Non-pigmented ciliary epithelial cell (primary cell): Measurements from ENCODE around the gene LUC7L3.

Experiments used
- DNase-seq: peaks from one replicate; pipeline ENCODE4 v3.0.0-alpha.2; 2010; ENCODE audit warnings: low read depth

LUC7L3 gene

DNA sequence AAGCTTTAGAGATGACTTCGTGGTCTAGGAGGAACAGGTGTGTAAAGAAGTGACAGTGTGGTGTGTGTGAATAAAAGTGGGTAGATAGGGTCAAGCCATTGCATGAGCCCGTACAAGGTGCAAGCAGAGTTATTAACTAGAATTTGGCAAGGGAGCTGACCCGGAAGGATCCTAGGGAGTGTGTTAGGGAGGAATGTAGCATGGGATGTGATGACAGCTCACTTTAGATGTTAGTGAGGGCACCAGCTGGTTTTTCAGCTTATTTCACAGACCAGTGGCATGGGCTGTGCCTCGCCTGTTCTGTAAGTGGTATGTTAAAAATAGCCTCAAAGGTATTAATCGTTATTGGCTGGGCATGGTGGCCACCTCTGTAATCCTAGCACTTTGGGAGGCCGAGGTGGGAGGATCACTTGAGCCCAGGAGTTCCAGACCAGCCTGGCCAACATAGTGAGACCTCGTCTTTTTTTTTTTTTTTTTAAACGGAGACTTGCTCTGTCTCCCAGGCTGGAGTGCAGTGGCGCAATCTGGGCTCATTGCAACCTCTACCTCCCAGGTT is 39.7 kb downstream of the LUC7L3 start:
- DNase-seq = no peak

DNA sequence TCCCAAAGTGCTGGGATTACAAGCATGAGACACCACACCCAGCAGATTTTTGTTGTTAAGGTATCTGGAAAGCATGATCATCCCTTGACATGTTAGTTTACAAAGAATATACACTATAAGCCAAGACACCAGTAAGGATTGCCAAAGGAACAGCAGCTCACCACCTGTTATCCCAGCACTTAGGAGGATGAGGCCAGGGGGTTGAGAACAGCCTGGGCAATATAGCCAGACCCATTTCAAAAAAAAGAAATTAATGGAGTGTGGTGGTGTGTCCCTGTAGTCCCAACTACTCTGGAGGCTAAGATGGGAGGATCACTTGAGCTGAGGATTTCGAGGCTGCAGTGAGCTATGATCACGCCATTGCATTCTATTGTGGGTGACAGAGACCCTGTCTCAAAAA is 42.8 kb downstream of the LUC7L3 start:
- DNase-seq = no peak

DNA sequence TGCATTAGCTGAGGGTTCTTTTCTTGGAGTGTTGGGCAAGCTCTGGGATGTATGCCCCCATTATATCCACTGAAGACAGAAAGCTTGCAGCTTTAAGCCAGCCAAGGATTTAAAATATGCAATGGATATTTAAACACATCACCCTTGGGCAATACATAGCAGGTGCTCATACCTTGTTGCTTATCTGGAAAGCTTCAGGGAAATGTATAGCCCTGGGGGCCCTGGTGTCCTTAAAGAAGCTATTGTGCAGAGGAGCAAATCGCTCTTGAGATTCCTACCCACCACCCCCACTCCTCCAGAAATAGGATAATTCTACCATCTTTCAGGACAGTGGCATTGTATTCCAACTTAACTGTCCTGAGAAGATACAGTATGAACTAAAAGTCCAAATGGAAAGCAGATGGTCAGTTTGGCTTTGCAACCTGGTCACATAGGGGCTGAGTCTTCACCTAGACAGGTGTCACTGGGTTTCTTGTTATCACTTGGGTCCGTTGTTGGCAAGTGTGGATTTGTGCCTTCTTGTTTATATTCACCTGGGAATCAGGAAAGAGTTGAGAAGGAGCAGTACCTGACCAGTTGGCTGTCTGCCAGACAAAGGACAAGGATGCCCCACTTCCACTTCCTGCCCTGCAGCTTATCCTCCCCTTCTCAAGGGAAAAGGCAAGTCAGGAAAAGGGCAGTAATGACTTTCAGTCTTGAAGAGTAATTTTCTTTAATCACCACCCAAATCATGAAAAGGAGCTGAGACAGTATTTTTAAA is 44.5 kb downstream of the LUC7L3 start:
- no peak for DNase-seq

DNA sequence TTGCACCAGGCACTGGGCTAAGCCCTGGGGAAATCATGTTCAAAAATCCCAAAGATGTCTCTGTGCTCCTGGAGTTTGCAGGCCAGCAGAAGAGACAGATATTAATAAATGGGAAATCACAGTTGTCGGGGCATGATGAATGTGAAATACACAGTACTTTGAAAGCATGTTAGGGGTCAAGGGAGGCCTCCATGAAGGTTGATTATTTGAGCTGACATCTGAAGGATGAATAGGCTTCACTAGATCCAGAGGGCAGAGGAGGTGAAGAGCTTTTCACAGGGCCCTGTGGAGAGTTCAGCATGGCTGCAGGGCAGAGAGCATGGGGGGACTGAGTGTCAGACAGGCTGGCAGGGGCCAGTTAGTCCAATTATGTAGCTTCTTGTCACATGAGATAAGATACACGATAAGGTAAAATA is 45.3 kb downstream of the LUC7L3 start:
- no peak for DNase-seq

DNA sequence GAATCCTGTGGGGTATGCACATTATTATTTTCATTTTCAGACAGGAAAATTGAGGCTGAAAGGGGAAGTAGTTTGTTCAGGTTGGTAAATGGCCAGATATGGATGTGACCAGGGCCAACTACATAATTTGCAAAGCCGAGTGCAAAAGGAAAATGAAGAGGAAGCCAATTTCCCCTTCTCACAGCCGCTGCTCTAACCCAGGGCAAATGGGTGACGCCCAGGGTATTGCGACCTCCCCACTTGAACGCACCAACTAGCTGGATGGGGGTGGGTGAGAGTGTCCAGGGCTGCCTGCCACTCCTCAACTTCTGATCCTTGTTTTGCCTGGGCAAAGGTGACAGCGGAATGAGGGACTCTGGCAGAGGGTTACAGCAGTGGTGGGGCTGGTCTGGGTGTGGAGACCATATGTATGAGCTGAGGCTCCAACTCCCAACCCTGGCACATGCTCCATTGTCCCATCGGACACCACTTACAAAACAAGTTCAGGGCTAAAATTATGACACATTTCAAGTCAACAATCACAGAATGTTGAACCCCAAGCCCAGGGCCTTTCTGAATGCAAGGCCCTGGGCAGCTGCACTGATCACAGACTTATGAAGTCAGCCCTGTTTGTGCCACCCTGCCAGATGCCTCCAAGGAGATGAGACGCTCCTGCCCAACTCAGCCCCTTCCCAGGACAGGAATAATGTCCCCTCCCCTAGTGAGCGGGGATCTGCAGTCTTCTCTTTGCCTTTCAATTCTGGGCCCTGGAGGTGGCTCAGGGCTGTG is 46.2 kb downstream of the LUC7L3 start:
- DNase-seq = no peak

DNA sequence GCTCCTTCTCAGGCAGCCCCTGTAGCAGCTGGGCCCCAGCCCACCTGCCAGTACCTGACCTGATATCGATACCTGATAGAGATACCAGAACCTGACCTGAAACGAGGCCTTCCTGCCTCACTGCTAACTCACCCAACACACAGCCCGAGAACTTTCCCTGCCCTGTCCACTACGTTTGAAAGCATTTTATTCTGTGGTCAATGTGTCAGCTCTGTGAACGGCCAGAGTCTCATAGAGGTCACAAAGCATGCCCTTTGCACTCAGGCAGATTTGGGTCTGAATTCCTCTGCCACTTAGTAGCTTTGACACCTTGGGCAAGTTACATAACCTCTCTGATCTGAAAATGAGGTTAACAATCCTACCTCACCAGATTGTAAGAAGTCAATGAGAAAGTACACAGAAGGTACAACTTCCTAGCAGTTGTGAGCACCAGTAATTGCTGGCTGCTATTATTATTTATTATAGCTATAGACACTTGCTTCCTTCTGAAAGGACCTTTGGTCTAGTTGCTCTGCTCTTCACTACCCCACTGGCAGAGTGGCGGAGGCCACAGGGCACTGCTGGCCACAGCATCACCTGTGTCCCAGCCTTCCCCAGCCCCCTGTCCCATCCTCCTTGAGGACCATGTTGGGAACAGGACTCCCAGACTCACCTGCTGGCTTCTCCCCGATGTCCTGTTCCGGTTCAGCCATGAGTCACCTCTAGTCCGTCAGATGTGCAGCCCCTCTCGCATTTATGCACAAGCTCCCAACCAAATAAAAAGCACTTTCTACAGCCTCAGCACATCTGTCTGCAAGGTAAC is 47.0 kb downstream of the LUC7L3 start:
- no peak for DNase-seq

DNA sequence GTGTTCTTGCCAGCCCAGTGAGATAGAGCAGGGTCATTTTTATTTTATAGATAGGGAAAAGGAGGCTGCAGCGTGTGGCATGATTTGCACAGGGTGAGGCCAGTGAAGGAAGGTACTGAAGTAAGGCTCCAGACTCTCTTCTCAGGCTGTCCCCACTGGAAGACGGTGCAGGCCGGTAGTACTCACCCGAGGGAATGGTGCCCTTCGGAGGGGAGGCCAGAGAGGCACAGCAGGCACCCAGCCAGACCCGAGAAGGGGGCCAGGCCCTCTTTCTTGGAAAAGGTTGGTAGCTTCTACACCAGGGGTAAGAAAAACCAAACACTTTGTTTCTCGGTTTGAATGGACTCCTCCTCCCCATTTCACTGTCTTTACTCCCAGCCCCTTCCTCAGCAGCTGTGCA is 47.6 kb downstream of the LUC7L3 start:
- DNase-seq = no peak

DNA sequence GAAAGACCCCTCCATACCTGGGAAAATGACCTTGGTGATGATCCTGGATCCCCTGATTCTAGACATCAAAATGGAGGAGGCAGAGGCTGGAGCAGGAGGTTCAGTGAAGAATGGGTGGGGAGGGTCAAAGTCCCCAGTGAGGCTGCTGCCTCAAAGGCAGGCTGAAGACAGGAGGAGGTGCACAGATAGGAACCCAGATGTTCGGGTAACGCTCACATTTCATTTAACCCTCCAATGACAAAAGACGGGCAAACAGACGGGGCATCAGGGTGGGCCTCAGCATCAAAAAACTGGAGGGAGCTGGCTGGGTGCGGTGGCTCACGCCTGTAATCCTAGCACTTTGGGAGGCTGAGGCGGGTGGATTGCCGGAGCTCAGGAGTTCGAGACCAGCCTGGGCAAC is 48.0 kb downstream of the LUC7L3 start, which contains the start of gene ANKRD40CL:
Gene ANKRD40CL, minus strand, starts transcription at position 73 of the 400 bp plus-strand sequence. CDS start 605 bp downstream, outside the sequence.
- DNase-seq = no peak

DNA sequence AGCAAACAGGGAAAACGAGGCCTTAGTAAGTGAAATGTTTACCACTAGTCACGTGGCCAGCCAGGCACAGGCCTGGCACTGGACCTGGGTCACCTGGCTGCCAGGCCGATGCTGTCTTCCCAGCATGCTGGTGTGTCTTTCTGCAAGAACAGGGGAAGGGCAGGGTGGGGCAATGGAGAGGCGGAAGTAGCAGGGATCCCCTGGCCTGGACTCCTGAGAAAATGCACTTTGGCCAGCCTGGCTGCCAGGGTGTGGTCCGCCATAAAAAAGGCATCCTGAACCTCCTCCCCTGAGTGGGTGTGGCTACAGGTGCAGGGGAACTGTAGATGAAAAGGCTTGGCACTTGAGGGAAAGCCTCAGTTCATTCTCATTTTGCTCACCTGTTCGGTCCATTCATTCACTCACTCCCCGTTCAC is 49.0 kb downstream of the LUC7L3 start:
- DNase-seq = no peak

DNA sequence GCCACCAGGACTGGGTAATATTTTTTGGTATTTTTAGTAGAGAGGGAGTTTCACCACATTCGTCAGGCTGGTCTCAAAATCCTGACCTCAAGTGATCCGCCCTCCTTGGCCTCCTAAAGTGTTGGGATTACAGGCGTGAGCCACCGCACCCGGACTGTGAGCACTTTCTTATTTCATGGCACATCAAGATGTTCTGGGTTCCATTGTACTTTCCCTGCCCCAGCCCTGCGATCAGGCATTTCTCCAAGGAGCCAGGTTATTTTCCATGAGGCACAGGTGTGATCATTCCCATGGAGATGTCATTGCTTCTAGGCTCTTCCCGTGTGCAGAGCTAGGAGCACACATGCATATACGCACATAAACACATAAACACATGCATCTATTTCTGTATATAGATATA is 50.5 kb downstream of the LUC7L3 start:
- no peak for DNase-seq

DNA sequence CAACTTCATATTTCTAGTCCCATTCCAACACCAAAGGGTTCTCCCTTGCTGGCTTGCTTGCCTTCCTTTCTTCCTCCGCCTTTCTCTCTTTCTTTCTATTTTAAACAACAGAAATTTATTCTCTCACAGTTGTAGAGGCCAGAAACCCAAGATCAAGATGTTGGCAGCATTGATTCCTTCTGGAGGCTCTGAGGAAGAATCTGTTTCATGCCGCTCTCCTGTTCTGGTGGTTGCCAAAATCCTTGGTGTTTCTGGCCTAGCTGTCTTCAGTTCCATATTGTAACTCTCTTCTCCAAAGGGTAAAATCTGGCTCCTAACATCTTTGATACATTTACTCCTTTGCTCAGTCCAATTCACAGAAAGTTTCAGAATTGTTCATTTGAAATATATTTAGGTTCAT is 50.9 kb downstream of the LUC7L3 start:
- DNase-seq = no peak

DNA sequence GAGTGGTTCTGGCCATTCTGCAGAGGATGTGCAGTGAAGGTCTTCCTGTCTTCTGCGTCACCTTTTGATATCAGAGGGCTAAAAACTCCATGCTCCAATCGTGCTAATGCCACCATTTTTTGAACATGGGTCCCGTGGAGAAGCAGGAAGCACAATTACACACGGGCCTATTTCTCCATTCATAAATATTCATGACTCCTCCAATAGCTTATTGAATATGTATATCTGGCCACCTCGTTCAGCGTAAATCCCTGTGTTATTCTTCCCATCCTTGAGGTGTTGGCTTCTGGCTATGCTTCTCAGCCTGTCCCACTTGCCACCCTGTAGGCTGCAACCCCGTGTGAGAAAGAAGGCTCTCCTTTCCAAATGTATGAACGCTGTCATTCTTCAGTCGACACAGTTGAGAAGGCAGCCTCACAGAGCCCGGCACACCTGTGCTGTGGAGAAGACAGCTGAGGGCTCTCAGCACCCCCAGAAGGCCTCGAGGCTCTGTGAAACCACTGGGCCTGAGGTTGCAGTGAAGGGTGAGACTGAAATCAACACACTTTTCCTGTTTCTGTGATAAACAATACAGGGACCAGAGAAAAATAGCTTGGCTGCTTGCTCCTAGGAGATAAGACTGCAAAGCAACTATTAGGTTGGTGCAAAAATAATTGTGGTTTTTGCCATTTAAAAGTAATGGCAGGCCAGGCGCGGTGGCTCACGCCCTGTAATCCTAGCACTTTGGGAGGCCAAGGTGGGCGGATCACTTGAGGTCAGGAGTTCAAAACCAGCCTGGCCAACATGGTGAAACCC is 52.8 kb downstream of the LUC7L3 start:
- DNase-seq = no peak

DNA sequence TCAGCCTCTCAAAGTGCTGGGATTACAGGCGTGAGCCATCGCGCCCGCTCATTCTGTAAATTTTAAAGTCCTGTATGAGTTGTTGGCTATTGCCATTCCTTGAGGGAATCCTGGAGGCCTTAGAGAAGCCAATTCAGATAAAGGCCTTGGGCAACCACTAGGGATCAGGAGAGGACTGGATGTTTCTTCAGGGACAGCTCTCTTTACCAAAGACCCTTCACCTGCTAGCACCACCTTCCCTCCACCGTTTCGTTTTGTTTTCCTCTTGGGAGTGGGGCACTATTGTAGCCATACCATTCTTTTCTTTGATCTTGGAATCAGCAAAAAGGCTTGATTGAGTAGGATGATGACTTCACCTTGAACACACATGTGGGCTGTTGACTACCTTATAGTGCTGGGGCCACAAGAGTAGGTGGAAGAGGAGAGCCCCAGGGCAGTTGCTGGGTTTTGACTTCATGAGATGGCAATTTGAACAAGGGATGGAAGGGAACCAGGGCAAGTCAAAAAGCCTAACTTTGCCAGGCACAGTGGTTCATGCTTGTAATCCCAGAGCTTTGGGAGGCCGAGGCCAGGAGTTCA is 54.9 kb downstream of the LUC7L3 start:
- no peak for DNase-seq

DNA sequence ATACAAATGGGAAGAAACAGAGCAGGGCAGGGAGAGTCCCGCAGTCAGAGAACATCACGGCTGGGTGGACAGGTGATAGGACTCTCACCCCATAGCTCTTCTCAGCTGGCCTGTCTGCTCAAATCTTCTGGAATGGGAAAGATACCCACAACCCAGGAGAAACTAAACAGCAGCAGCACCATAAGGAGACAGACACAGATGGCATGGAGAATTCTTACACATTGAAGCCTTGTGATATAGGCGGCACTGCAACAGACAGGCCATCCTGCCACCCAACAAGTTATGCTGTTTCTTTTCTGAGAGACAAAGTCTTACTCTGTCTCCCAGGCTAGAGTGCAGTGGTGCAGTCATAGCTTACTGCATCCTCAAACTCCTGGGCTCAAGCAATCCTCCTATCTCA is 56.5 kb downstream of the LUC7L3 start:
- DNase-seq = no peak

DNA sequence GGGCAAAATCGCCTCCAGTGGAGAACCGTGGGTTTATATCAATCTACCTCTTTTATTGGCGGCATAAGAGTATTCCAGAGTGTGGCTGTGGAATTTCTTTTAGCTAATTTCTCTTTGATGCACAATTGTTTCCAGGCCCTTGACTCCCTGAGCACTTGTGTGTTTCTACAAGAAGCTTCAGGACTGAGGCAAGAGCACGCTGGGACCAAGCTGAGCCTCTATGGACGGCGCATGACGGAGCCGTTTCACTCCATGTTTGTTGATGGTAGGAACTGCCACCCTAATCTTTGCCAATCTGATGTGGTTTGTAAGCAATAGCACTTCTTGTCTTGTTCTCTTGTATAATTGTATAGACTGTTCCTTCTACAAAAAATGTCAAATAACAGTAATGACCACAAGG is 59.1 kb downstream of the LUC7L3 start:
- no peak for DNase-seq

DNA sequence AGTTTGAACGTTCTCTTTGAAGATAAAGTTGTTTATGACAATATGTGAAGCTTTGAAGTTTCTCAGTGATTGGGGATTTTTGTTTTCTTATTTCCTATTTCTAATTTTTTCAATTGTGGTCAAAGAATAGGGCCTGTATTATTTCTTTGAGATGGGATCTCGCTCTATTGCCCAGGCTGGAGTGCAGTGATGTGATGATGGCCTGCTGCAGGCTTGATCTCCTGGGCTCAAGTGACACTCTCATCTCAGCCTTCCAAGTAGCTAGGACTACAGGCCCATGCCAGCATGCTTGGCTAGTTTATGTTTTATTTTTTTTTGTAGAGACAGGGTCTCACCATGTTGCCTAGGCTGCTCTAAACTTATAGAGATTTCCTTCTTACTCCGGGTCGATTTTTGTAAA is 59.6 kb downstream of the LUC7L3 start:
- no peak for DNase-seq

DNA sequence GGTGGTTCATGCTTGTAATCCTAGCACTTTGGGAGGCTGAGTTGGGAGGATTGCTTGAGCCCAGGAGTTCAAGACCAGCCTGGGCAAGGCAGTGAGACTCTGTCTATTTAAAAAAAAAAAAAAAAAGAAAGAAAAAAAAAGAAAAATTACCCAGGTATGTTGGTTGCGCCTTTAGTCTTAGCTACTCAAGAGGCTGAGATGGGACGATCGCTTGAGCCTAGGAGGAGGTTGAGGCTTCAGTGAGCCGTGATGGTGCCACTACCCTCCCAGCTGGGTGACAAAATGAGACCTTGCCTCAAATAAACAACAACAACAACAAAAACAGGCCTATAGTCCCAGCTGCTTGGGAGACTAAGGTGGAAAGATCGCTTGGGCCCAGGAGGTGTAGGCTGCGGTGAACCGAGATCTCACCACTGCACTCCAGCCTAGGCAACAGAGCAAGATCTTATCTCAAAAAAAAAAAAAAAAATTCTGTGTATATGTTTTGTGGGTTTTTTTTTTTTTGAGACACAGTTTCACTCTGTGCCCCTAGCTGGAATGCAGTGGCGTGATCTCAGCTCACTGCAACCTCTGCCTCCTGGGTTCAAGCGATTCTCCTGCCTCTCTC is 60.4 kb downstream of the LUC7L3 start:
- DNase-seq = no peak

DNA sequence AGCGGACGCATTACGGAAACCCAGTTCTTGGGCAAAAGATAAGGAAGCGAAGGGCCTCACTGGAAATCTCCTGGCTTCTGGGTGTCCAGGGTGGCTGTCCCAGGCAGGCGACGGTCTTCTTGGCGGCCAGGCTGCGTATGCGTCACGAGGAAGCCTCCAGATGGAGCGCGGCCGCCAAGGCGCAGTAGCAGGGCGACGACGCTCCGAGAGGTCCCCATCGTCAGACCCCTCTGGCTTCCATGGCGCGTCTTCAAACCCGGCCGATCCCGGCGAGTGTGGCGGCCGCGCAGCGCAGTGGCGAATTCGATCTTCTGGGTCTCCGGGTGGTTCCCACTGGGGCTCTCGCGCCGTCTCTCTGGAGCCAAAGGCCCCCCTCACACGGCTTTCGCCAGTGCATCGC is 61.8 kb downstream of the LUC7L3 start:
- no peak for DNase-seq

DNA sequence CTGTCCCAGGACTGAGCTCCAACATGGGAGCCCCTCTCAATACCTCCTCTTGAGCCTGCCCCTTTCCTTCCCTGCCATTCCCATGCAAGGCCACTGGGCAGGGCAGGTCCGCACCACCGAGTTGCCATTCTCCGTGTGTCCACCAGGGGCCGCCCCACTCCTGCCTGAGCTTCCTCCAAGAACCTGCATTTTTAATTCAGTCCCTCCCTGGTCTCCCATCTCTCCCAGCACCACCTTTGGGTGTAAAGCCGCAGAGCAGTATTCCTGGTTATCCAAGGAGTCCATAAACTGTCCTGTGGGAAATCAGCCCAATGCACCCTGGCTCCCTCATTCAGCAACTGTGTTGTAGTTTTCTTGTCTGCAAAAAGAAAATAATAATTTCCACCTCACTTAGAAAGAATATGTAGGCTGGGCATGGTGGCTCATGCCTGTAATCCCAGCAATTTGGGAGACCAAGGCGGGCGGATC is 63.8 kb downstream of the LUC7L3 start:
- DNase-seq = peak; percentile 38

DNA sequence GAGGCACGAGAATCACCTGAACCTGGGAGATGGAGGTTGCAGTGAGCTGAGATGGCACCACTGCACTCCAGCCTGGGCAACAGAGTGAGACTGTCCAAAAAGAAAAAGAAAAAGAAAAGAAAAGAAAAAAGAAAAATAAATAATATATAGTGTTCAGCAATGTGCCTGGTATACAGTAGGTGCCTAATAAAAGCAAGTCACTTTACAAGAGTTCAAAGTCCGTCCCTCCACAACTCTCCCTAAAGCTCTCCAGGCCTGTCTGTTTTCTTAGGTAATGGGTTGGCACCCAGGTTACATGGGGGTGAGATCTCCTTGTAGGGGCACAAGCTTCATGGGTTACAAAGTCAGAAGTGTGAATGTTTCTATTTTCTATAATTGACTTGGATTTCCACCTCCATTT is 64.5 kb downstream of the LUC7L3 start:
- DNase-seq = no peak

DNA sequence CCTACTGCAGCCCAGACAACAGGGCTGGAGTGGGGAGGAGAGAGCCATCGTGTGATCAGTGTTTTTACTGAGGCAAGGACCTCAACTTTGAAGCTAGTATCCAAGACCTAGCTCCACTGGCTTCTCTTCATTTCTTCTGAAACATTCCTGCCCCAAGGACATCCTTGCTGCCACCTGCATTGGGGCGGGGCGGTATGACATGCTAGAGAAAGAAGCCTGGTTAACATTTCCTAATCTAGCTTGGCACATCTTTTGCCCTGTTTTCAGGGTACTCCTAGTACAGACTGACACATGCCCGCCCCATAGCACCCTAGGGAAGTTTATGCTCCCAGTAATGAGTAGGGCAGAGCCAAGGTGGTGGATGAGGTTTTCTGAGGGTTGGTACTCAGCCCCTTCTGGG is 65.7 kb downstream of the LUC7L3 start:
- DNase-seq = no peak
